ENCODE data around the gene RSPH4A.
"Not testable (repeated sequence)": the region's sequence is repeated elsewhere in the genome, so short reads cannot be mapped to it uniquely, and the experiment has no call there.

Gene RSPH4A

DNA sequence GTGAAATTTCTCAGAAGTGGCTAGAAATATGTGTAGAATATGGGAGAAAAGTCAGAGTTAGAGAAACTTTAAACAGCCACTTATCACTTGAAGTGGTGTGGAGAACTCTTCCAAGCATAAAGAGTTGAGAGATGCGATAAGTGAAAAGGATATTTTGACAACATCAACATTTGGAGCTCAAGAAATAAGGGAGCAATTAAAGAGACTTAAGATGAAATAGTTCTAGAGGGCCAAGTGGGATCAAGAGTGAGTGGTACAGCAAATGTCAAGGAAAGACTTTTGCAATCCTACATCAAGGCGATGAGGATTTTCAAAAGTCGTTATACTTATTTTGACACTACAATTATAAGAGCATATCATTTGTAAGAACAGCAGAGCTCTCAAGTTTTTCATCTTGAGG is 9.6 kb downstream of the RSPH4A start:
- no peak for DNase-seq (ENCODE audit: low read depth in 2 of 2)

- no peak for DNase-seq (ENCODE audit: low read depth in 2 of 2)
Measured at GRCh38 chr6:116629563-116629981, 13.3 kb downstream of the RSPH4A start.

GRCh38 chr6:116631379-116631990 is 15.2 kb downstream of the RSPH4A start:
- no peak for DNase-seq (ENCODE audit: low read depth in 2 of 2)

DNA sequence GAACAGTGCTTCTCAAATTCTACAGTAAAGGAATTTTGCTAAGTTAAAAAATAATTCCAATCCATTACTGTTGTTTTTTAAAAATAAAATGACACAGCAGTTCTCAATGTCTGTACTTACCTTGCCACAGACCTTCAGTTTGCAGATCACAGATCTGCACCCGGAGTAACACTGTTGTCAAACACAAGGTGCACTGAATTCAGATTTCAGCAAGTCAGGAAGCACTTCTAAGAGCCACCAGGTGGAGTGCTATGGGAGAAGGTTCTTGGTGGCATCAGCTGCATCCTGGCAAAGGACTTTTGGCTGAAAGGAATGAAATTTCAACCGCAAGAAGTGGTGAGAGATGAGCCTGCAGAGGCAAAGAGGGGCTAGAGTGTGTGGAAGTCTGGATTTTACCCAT is 17.4 kb downstream of the RSPH4A start:
- DNase-seq (ENCODE audit: low read depth in 2 of 2): no peak

GRCh38 chr6:116648156-116648555 is 31.9 kb downstream of the RSPH4A start:
- DNase-seq (ENCODE audit: low read depth in 2 of 2): no peak

DNA sequence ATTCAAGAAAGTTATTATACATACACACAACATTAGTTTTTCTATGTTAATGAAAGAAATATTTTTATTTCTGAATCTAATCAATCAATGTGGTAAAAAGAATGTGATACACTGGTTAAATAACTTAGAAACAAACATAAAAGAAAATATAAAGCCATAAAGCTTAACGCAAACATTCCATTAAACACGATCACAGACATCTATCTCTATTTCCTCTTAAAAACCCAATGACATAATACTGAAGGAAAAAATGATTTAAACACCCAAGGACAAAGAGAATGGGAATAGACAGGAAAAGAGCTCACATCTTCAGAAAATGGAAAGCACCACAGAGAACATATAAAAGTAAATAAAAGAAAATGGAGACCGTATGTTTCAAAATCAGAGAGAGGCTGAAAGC is 32.9 kb downstream of the RSPH4A start:
- no peak for DNase-seq (ENCODE audit: low read depth in 2 of 2)

DNA sequence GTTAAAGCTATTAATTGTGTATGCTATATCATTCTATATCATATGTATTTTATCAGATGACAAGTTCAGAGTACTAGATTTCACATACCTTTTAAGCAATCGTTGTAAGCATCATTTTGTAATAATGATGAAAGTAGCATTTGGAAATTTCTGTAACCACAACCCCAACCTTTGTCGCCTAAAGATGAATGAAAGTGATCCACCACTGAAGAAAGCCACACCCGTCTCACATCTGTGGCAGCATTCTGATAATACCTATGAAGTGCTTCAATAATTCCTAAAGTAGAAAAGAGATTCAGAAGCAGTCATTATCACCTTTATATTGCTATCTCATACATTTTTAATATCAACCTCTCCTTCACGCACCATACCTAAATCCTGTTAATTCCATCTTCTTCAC is 35.6 kb downstream of the RSPH4A start:
- no peak for DNase-seq (ENCODE audit: low read depth in 2 of 2)

DNA sequence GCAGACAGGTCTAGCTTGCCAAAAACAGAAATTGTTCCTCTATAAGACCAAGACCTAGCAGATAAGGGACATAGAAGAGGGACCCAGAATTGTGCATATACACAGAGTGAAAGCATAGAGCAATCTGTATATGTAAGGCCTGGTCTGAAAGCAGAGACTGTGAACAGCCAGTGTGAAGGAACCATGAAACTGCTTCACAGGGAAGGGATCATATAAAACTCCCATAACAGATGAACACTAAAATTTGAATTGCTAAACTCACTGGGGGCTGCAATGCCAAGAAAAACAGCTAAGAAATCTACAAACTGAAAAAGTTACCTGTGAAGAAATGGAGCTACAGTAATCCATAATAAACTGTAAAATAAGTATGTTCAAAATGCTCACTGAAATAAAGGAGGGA is 45.3 kb downstream of the RSPH4A start:
- DNase-seq (ENCODE audit: low read depth in 2 of 2): no peak

- DNase-seq (ENCODE audit: low read depth in 2 of 2): no peak
Measured at GRCh38 chr6:116662202-116662601, 45.9 kb downstream of the RSPH4A start.

DNA sequence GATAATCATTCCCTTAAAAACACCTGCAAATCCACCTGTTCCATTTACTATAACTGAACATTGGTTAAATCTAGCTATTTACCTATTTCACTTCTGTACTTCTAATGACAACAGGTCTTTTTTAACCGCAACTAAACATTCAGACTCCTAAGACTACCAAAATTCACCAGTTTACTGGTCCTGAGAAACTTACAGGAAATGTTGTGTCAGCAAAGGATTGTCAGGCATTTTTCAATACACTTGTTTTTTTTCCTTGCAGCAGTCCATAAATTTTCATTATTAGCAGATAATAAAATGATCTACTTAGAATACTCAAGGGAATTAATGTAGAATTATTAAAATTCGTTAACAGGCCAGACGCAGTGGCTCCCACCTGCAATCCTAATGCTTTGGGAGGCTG is 47.0 kb downstream of the RSPH4A start:
- DNase-seq (ENCODE audit: low read depth in 2 of 2): no peak

DNA sequence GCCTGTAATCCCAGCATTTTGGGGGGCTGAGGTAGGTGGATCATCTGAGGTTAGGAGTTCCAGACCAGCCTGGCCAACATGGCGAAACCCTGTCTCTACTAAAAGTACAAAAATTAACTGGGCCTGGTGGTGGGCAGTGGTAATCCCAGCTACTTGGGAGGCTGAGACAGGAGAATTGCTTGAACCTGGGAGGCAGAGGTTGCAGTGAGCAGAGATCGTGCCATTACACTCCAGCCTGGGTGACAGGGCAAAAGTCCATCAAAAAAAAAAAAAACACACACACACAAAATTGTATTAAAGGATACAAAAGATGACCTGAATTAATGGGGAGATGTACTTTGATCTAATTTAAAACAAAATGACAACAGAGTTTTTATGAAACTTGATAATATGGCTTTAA is 47.9 kb downstream of the RSPH4A start:
- not testable (repeated sequence) for DNase-seq (ENCODE audit: low read depth in 2 of 2)

DNA sequence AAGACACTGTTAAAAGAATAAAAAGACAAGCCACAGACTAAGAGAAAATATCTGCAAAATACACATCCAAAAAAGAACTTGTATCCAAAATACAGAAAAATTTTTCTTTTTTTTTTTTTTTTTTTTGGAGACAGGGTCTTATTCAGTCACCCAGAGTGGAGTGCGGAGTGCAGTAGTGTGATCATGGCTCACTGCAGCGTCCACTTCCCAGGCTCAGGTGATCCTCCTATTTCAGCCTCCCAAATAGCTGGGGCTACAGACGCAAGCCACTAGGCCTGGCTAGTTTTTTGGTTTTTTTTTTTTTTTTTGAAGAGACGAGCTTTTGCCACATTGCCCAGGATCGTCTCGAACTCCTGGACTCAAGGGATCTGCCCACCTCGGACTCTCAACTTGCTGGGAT is 49.2 kb downstream of the RSPH4A start:
- DNase-seq (ENCODE audit: low read depth in 2 of 2): no peak

DNA sequence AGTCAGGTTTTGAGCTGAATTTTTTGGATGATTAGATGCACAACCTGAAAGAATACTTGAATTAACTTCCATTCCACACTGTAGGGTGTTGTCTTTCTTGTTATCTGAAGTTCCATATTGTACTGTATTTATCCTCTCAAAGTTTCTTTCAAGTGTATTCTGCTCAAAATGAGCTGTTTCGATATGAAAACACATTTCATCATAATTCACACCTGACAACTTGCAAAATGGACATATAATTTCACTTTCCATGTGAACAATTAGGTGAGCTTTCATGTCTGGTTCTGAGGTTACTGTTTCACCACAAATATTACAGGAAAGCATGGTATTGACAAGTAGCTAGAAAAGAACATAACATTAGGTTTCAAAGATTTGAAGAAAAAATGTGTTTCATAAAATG is 50.6 kb downstream of the RSPH4A start:
- no peak for DNase-seq (ENCODE audit: low read depth in 2 of 2)

DNA sequence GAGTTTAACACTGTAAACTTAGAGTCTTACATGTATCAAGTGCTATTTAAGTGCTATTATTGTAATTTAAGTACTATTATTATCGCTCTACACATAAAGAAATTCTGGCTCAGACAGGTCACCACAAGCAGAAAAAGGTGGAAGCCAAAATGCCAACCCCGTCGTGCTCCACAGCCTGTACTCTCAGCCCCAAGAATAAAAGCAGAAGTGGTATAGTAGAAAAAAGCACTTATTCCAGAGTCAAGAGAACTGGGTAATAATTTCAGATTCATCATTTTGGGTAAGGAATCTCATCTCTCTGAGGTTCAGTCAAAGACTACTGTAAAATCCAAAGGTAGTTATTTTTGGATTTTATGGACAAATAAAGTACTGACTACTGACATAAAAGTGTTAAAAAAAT is 51.3 kb downstream of the RSPH4A start:
- DNase-seq (ENCODE audit: low read depth in 2 of 2): no peak

DNA sequence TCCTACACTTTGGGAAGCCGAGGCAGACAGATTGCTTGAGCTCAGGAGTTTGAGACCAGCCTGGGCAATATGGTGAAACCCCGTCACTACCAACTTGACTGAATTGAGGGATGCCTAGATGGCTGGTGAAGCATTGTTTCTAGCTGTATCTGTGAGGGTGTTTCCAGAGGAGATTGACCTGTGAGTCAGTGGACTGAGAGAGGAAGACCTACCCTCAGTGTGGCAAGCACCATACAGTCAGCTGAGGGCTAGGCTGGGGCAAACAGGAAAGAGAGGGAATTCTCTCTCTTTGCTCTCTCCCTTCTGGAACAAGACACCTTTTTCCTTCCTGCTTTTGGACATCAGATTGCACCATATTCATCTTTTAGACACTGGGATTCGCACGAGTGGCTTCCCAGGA is 56.0 kb downstream of the RSPH4A start:
- no peak for DNase-seq (ENCODE audit: low read depth in 2 of 2)

DNA sequence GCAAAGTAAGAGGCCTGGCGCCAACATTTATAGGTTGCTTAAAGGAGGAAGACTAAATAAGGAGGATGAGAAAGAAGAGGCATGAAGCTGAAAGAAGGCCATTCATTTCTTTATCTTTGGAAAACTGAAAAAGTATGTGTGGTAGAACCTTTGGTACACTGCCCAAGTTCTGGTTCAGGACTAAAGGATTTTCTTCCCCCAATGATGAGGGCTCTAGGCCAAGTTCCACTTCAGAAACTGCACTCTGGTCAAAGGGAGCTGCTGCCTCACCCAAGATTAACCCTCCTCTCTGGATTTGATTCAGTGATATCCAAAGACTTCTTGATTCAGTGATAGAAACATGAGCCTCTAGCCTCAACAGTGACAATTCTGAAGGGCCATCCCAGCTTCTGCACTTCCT is 59.7 kb downstream of the RSPH4A start:
- no peak for DNase-seq (ENCODE audit: low read depth in 2 of 2)

- DNase-seq (ENCODE audit: low read depth in 2 of 2): peak; percentile 84 to 90
Measured at GRCh38 chr6:116680880-116681672, 64.8 kb downstream of the RSPH4A start, which contains the start of gene KPNA5. Gene KPNA5 (plus strand): TSS chr6:116681211. CDS start chr6:116681335, 124 bp downstream.

DNA sequence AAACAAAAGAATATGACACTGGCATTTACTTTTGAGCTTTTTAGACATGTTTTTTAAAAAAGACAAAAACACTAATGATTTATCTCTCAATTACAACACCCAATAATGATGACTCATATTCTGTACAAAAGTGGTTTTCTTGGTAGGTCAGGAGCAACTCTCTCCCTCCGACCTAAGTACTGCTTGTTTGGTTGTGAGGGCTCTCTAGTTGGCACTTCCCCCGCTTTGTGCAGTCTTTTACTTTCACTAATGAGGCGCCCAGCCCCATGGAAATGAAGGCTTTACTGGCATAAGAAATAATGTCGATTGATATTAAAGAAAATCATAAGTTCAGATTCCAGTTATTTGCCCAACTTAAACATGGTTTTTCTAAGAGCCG is 66.0 kb downstream of the RSPH4A start:
- peak; percentile 17 to 24 for DNase-seq (ENCODE audit: low read depth in 2 of 2)

Data from stimulated activated CD8-positive, alpha-beta memory T cell treated with anti-CD3 and anti-CD28 coated beads, Interleukin-7, amount 100 ng/mL, for 4 hours (primary cell).